IPS DF 6.9 (cell line): ENCODE measurements around the gene PRX.

ENCODE experiments used
- DNase-seq: peaks from one replicate; pipeline ENCODE4 v3.0.0-alpha.2; 2013; ENCODE audit warnings: low read depth, low spot score
- H3K27ac ChIP-seq: one replicate; pipeline ENCODE4 v1.5.1; 2013; ENCODE audit warnings: low read length, control low read depth
- H3K27me3 ChIP-seq: 2 replicates; pipeline ENCODE4 v1.6.1; 2013; ENCODE audit warnings: mild to moderate bottlenecking, low read length; ENCODE audit not compliant: control insufficient read depth, insufficient read depth
- H3K36me3 ChIP-seq: 2 replicates; pipeline ENCODE4 v1.6.1; 2013; ENCODE audit warnings: low read length; ENCODE audit not compliant: control insufficient read depth, insufficient read depth
- H3K4me1 ChIP-seq: 2 replicates; pipeline ENCODE4 v1.6.1; 2013; ENCODE audit warnings: low read length; ENCODE audit not compliant: control insufficient read depth, insufficient read depth
- H3K4me3 ChIP-seq: 2 replicates; pipeline ENCODE4 v1.5.1; 2013; ENCODE audit warnings: mild to moderate bottlenecking, low read length
- H3K9me3 ChIP-seq: 2 replicates; pipeline ENCODE4 v1.6.1; 2013; ENCODE audit warnings: low read length, inconsistent platforms; ENCODE audit not compliant: control insufficient read depth, insufficient read depth
- WGBS: extraction: QIAGEN DNeasy Blood & Tissue Kit; methylation state at CpG from one replicate; pipeline ENCODE4 v1.1.7; 2013; ENCODE audit warnings: mixed read lengths, missing lambda C conversion rate; ENCODE audit not compliant: insufficient read length, insufficient coverage; 5-methylcytosine and 5-hydroxymethylcytosine counted together

Gene PRX

DNA sequence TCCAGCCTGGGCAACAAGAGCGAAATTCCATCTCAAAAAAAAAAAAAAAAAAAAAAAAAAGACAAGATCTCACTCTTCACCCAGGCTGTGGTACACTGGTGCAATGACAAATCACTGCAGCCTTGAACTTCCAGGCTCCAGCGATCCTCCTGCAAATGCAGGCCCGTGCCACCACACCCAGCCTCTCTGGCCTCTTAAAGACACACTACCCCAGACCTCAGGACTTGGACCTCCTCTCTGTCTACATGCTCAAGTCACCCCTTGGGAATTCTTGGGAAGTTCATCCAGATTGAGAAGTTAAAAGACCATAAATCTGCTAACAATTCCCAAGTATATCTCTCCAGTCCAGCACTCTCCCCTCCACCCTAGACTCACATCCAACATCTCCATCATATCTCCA is 12.6 kb downstream of the PRX start:
- H3K4me1 ChIP-seq: peaks cover 7% of the 10 kb centered on the region
- no peak overlapping the region for H3K27ac ChIP-seq
- no CpG with 5 or more reads among the region's 3 CpGs for WGBS
- no peaks in the 10 kb centered on the region; the same call in 1 of the 2 replicates for H3K36me3 ChIP-seq
- no peaks in the 10 kb centered on the region for H3K27me3 ChIP-seq
- DNase-seq: no peak
- H3K9me3 ChIP-seq: no peaks in the 10 kb centered on the region
- no peak overlapping the region for H3K4me3 ChIP-seq

DNA sequence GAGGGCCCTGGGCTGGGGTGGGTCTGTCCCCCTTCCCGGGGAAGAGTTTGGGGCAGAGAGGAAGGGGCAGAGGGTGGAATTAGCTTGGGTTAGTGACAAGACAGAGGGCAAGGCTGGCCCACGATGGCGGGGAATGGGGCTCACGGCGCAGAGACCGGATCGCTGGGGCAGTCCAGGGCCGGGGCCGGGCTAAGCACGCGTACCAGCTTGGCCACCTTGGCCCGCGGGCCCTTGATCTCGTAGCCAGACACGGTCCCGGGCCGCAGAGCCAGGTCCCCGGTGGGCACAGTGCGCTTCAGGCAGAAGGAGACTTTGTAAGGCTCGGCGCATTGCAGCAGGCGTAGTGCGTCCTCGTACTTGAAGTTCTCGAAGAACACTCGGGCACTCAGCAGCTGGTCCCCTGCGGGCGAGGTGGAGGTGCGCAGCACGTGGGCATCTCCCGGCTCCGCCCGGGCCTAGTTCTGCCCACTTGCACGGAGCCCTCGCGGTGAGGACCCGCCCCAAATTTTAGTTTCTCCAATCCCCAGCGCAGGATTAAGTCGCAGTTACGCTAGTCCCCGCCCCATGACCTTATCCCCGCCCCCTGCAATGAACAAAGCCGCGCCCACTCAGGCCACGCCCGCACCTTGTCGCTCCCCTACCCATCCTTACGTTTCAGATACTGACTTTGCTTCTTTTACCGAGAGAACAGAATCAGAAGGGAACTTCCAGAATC is 14.6 kb downstream of the PRX start:
- Histone ChIP-seq H3K36me3 (no peaks in the 10 kb centered on the region; the same call in 1 of the 2 replicates), H3K27ac (no peak overlapping the region), H3K9me3 (no peaks in the 10 kb centered on the region), H3K4me1 (peaks cover 7% of the 10 kb centered on the region), H3K27me3 (no peaks in the 10 kb centered on the region), H3K4me3 (no peak overlapping the region)
- no CpG with 5 or more reads among the region's 49 CpGs for WGBS
- peak; percentile 82 for DNase-seq

DNA sequence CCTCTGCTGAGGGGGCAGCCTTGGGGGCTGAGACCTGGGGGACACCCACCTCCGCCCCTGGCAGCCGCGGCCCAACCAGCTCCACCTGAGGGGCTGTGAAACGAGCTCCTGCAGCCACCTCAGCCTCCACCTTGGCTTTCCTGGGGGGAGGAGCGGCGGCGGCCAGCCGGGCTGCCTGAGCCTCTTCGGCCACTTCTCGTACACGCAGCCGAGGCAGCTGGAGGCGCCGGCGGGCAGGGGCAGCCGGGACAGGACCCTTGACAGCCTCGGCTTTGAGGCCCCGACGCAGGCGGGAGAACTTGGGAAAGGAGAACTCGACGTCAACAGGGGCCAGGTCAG is 15.6 kb downstream of the PRX start:
- no peak overlapping the region for H3K27ac ChIP-seq
- no peak overlapping the region for H3K4me3 ChIP-seq
- H3K9me3 ChIP-seq: no peaks in the 10 kb centered on the region
- DNase-seq: no peak
- no peaks in the 10 kb centered on the region; the same call in 1 of the 2 replicates for H3K36me3 ChIP-seq
- no peaks in the 10 kb centered on the region for H3K27me3 ChIP-seq
- WGBS: no CpG with 5 or more reads among the region's 22 CpGs
- peaks cover 5% of the 10 kb centered on the region for H3K4me1 ChIP-seq

DNA sequence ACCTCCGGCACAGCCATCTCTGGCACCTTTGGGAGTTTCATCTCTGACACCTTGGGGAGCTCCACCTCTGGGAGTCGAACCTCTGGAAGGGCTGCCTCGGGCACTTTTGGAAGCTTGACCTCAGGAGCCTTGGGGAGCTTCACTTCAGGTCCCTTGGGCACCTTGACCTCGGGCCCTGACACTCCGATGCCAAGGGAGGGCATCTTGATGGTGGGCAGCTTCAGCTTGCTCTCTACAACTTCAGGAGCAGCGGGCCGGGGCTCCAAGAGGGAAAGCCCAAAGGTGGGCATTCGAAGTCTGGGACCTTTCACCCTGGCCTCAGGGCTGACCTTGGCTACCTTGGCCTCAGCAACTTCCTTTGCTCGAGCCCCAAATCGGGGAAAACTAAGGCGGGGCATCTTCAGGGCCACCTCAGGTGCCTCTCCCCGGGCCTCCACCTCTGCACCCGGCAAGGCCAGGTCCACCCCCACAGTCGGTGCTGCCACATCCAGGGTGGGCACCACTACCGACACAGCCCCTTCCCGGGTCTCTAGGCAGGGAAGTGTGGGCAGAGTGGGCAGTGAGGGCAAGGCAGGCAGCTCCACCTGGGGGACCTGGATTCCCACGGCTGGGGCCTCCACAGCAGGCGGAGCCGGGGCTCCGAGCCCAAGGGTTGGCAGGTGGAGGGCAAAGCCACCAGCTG is 16.2 kb downstream of the PRX start:
- peaks cover 5% of the 10 kb centered on the region for H3K4me1 ChIP-seq
- WGBS: no CpG with 5 or more reads among the region's 20 CpGs
- H3K4me3 ChIP-seq: no peak overlapping the region
- H3K36me3 ChIP-seq: no peaks in the 10 kb centered on the region; the same call in 1 of the 2 replicates
- DNase-seq: no peak
- no peaks in the 10 kb centered on the region for H3K27me3 ChIP-seq
- H3K9me3 ChIP-seq: no peaks in the 10 kb centered on the region
- H3K27ac ChIP-seq: no peak overlapping the region

DNA sequence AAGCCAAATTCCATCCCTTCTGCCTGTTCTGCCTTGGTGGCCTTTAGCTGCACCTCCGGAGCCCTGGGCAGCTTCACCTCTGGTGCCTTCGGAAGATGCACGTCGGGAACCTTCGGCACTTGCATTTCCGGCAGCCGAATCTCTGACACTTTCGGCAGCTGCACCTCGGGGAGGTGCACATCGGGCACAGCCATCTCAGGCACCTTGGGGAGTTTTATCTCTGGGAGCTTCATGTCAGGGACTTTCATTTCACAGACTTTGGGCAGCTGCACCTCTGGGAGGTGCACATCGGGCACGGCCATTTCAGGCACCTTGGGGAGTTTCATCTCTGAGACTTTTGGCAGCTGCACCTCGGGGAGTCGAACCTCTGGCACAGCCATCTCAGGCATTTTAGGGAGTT is 17.2 kb downstream of the PRX start:
- no peak overlapping the region for H3K4me3 ChIP-seq
- no CpG with 5 or more reads among the region's 14 CpGs for WGBS
- no peaks in the 10 kb centered on the region for H3K27me3 ChIP-seq
- no peak overlapping the region for H3K27ac ChIP-seq
- no peak for DNase-seq
- H3K4me1 ChIP-seq: peaks cover 5% of the 10 kb centered on the region
- no peaks in the 10 kb centered on the region for H3K9me3 ChIP-seq
- no peaks in the 10 kb centered on the region; the same call in 1 of the 2 replicates for H3K36me3 ChIP-seq

DNA sequence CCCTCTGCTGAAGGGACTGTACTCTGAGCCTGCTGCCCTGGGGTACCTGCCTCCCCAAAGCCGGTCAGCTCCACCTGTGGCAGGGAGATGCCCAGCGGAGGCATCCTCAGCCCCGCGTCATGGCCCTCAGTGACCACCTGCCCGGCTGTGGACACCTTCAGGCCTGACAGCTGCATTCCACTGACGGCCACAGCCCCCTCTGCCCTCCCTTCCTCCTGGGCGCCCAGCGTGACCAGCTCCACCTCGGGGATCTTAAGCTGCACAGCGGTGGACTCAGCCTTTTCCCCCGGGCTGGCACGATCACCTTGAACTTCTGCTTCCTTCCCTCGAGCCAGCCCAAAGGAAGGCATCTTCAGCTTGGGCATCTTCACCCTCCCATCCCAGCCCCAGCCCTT is 18.4 kb downstream of the PRX start:
- Histone ChIP-seq H3K4me1 (peaks cover 5% of the 10 kb centered on the region), H3K36me3 (no peaks in the 10 kb centered on the region; the same call in 1 of the 2 replicates), H3K4me3 (no peak overlapping the region), H3K27me3 (no peaks in the 10 kb centered on the region), H3K9me3 (no peaks in the 10 kb centered on the region), H3K27ac (no peak overlapping the region)
- DNase-seq: no peak
- WGBS: no CpG with 5 or more reads among the region's 13 CpGs

DNA sequence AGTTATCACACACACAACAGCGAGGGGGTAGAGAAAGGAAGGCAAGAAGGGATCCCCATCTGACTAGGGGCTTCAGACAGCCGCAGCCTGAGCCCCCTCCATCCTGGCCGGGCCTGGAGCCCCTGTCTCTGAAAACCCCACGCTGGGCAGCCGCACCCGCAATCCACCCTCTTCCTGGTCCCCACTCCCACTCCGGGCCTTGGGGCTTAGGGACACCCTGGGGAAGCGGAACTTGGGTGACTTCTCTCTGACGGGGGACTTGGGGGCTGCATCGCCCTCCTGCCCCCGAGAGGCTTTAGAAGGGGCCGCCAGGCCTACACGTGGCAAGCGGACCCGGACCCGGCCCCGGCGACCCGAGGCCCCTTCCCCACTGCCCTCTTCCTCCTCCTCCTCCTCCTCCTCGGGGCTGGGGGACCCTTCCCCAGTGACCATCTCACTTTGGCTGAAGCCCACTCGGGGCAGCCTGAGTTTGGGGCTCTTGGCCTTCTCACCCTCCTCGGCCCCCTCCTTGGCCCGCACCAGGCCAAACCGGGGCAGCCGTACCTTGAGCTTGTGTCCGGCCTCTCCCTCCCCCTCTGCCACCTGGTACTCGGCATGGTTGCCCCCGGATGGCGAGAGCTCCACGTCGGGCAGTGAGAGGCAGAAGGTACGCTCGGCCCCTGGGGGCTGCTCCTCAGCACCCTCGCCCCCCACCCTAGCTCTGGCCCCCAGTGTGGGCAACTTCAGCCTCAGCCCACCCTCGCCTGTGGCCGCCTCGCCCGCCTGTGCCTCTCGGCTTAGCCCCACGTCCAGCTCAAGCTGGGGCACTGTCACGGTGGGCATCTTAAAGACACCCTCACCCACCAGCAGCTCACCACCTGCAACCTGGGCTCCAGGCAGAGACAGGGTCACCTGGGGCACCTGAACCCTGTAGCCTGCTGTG is 19.0 kb downstream of the PRX start:
- Histone ChIP-seq H3K9me3 (no peaks in the 10 kb centered on the region), H3K4me3 (no peak overlapping the region), H3K4me1 (peaks cover 3% of the 10 kb centered on the region), H3K27me3 (no peaks in the 10 kb centered on the region), H3K36me3 (no peaks in the 10 kb centered on the region; the same call in 1 of the 2 replicates), H3K27ac (no peak overlapping the region)
- no peak for DNase-seq
- WGBS: no CpG with 5 or more reads among the region's 41 CpGs

DNA sequence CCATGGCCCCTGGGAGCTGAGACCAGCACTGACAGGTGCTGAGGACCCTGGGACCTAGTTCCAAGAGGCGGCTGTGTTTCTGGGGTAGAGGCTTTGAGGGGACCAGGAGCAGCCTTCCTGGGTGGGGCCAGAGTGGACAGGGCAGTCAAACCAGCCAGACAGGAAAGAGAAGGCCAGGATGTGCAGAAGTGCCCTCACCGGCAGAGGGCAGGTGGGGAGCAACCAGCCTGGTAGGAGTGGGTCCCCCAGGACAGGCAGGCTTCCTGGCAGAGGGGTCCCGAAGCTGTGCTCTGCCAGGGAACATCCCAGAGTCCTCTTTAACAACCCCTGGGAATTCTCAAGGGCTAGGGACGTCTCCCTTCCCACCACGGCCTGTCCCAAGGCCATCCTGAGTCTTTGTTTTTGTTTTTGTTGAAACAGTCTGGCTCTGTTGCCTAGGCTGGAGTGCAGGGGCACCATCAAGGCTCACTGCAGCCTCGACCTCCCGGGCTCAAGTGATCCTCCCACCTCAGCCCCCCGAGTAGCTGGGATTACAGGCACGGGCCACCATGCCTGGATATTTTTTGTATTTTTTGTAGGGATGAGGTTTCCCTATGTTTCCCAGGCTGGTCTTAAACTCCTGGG is 20.2 kb downstream of the PRX start:
- WGBS: no CpG with 5 or more reads among the region's 9 CpGs
- no peak for DNase-seq
- H3K36me3 ChIP-seq: no peaks in the 10 kb centered on the region; the same call in 1 of the 2 replicates
- H3K27ac ChIP-seq: no peak overlapping the region
- H3K27me3 ChIP-seq: no peaks in the 10 kb centered on the region
- no peaks in the 10 kb centered on the region for H3K9me3 ChIP-seq
- no peak overlapping the region for H3K4me3 ChIP-seq
- no peaks in the 10 kb centered on the region for H3K4me1 ChIP-seq

DNA sequence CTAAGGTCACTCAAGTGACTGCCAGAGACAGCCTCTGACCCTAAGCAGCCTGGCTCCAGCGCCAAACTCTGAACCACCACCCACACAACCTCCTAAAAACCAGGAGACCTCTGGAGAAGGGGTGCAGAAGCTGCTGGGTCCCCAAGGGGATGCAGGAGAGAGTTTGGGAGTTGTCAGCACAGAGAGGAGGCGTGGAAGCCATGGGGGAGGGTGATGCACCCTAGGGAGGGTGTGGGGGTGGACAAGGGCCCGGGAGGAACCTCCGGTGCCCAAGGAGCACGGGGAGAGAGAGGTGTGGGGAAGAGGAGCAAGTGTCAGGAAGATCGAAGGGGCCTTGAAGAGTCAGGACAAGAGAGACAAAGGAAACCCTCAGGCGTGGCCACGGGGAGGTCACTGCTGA is 21.1 kb downstream of the PRX start:
- WGBS: no CpG with 5 or more reads among the region's 8 CpGs
- H3K27ac ChIP-seq: no peak overlapping the region
- DNase-seq: no peak

More for the DNA sequence above, 21.1 kb downstream of the PRX start:
- Histone ChIP-seq H3K27me3 (no peaks in the 10 kb centered on the region), H3K36me3 (no peaks in the 10 kb centered on the region; the same call in 1 of the 2 replicates), H3K4me3 (no peak overlapping the region), H3K9me3 (no peaks in the 10 kb centered on the region), H3K4me1 (no peaks in the 10 kb centered on the region)
